ENCODE data around the gene C12orf75.
"Not testable (repeated sequence)": the region's sequence is repeated elsewhere in the genome, so short reads cannot be mapped to it uniquely, and the experiment has no call there.

The C12orf75 gene

DNA sequence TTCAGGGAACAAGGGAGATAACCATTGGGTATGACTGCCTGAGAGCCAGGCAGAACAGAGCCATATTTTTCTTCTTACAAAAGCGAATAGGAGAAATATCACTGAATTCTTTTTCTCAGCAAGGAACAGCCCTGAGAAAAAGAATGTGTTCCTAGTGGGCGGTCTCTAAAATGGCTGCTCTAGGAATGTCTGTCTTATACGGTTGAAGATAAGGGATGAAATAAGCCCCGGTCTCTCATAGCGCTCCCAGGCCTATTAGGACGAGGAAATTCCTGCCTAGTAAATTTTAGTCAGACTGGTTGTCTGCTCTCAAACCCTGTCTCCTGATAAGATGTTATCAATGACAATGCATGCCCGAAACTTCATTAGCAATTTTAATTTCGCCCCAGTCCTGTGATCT is 16.7 kb upstream of the C12orf75 start:
- H3K36me3 ChIP-seq, H3K9ac ChIP-seq, H4K20me1 ChIP-seq, H3K27me3 ChIP-seq, H3K4me1 ChIP-seq, H3K4me3 ChIP-seq, H3K27ac ChIP-seq, H3K4me2 ChIP-seq: not testable (repeated sequence)
- H3K9me3 ChIP-seq: peaks cover 42% of the 10 kb centered on the region

DNA sequence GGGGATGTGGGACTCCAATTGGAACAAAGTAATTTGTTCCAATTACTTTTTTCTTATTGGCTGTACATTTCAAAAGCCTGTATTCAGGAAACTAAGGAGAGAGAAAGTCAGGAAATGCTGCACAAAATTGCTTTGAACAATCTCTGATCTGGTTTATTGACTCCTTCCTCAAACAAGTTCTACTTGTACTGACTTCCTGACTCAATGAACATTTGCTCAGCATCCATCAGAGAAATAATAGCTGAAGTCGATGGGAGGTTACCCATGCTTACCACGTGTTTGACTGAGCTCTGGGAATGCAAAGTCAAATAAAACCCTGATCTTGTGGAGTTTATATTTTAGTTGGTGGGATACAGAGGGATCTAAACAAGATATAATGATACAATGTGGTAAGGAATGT is 15.4 kb upstream of the C12orf75 start:
- no peaks in the 10 kb centered on the region for H3K27me3 ChIP-seq
- H3K4me1 ChIP-seq: no peaks in the 10 kb centered on the region
- H3K27ac ChIP-seq: no peak overlapping the region
- no peak overlapping the region for H3K9ac ChIP-seq
- no peak for TF ChIP-seq Cebpa-rat (IDR thresholded peaks at IDR 0.05)
- no peak overlapping the region for H3K4me2 ChIP-seq
- H3K4me3 ChIP-seq: no peak overlapping the region
- peaks cover 35% of the 10 kb centered on the region for H3K9me3 ChIP-seq
- H3K36me3 ChIP-seq: no peaks in the 10 kb centered on the region
- no peaks in the 10 kb centered on the region for H4K20me1 ChIP-seq

DNA sequence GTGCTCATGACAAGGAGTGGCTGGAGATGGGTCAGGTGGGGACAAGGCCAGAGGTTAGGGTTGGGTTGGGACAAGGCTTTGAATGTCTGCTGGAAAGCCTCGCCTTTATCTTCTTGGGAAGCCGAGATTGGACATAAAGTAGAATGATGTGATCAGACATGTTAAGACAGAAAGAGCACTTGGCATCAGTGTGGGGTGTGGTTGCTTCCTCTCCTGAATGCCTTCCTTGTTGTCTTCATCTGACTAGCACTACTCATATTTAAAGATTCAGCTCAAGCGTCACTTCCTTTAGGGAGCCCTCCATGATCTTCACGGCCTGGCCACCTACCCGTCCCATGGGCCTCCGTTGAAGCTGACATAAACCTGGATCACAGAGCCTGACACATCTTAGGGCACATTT is 14.8 kb upstream of the C12orf75 start:
- no peak for TF ChIP-seq Cebpa-rat (IDR thresholded peaks at IDR 0.05)
- Histone ChIP-seq H3K4me1 (no peaks in the 10 kb centered on the region), H3K36me3 (no peaks in the 10 kb centered on the region), H3K9me3 (peaks cover 34% of the 10 kb centered on the region), H3K9ac (no peak overlapping the region), H4K20me1 (no peaks in the 10 kb centered on the region), H3K4me3 (no peak overlapping the region), H3K4me2 (no peak overlapping the region), H3K27me3 (no peaks in the 10 kb centered on the region), H3K27ac (no peak overlapping the region)

DNA sequence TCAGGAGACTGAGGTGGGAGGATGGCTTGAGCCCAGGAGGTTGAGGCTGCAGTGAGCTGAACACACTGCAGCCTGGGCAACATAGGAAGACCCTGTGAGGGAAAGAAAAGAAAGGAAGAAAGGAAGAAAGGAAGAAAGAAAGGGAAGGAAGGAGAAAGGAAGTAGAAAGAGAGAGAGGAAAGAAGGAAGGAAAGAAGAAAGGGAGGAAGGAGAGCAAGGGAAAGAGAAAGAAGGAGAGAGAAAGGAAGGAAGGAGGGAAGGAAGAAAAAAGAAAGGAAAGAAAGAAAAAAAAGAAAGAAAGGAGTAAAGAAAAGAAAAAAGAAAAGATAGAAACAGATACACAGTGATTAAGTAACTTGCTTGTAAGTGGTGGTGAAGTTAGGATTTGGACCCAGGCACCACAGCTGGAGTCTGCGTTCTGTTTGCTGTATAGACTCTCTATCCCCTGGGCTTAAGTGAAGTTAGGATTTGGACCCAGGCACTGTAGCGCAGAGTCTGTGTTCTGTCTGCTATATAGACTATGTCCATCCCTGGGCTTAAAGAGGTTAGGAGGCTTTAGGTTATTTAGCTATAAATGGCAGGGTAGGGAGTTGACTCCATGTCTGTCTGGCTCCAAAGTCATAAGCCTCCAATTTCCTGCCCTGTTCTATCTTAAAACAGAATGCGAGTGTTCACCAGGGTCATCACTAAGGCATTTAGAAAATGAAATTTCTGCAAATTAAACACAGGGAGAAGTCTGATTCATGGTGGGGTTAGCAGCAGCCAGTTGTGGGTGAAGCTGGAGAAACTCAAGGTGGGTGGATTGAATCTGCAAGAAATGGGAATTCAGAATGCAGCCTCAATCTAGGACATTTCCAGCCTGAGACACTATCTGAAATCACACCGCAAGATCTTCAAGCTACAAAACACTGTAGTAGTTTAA is 13.3 kb upstream of the C12orf75 start:
- Histone ChIP-seq H3K4me1 (no peaks in the 10 kb centered on the region), H3K36me3 (no peaks in the 10 kb centered on the region), H3K4me2 (no peak overlapping the region), H4K20me1 (no peaks in the 10 kb centered on the region), H3K9ac (no peak overlapping the region), H3K27ac (no peak overlapping the region), H3K27me3 (no peaks in the 10 kb centered on the region), H3K9me3 (peaks cover 31% of the 10 kb centered on the region), H3K4me3 (no peak overlapping the region)
- no peak for TF ChIP-seq Cebpa-rat (IDR thresholded peaks at IDR 0.05)

DNA sequence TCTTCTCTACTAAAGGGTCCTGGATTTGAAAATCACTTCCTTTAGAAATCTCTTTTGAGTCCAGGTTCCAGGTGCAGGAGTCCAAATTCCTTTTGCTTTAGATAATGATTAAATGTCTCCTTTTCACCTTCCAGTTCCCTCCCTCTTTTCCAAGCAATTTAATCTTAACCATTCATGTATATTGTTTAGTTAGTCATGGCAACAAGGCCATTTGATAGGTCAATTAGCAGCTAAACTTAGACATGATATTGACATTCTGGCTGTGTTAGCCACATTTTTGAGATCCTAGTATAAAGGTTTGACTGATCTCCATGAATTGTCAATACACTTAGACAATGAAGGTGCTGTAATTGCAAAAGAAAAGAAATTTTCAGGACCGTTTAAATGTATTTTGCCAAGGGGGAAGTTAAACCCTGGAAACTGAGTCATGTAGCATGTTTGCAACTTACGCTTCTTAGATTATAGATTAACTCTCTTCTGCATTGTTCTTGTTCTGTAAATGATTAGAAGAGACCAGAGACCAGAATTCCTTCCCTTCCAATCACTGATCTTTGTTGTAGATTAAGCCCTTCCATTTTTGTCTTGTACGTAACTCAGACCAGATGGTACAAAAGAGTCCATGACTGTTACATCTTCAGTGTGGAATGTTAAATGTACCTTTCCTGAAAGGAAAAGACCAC is 12.4 kb upstream of the C12orf75 start:
- Histone ChIP-seq H3K4me2 (no peak overlapping the region), H3K9ac (no peak overlapping the region), H3K4me1 (no peaks in the 10 kb centered on the region), H3K4me3 (no peak overlapping the region), H3K27me3 (no peaks in the 10 kb centered on the region), H3K9me3 (peaks cover 23% of the 10 kb centered on the region), H4K20me1 (no peaks in the 10 kb centered on the region), H3K36me3 (no peaks in the 10 kb centered on the region), H3K27ac (no peak overlapping the region)
- no peak for TF ChIP-seq Cebpa-rat (IDR thresholded peaks at IDR 0.05)

DNA sequence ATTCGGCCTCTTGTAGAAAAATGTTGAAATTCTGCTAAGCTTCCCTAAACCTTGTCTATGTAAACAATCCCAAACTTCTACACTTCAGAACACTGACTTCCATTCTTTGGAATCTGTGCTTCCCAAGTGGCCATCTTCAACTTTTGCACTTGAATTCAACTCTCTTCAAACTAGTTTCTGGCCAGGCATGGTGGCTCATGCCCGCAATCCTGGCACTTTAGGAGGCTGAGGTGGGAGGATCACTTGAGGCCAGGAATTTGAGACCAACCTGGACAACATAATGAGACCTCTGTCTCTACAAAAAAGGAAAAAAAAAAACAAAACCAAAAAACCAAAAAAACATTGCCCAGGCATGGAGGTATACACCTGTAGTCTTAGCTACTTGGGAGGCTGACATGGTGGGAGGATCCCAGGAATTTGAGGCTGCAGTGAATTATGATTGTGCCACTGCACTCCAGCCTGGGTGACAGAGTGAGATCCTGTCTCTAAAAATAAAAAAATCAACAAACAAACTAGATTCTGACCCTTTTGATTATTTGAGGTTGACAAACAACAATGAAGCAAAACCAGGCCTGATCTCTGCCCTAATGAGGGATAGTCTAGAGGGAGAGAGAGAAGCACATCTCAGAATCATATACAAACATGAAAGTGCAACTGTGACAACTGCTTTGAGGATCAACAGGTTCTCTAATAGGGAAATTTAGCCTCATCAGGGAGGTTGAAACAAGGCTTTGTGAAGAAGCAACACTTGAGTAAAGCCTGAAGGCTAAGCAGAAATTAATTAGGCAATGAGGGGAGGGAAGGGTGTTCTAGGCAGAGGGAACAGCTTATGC is 11.6 kb upstream of the C12orf75 start:
- no peak overlapping the region for H3K4me3 ChIP-seq
- no peak overlapping the region for H3K9ac ChIP-seq
- no peak overlapping the region for H3K4me2 ChIP-seq
- no peaks in the 10 kb centered on the region for H3K4me1 ChIP-seq
- H3K36me3 ChIP-seq: no peaks in the 10 kb centered on the region
- H4K20me1 ChIP-seq: no peaks in the 10 kb centered on the region
- TF ChIP-seq Cebpa-rat (IDR thresholded peaks at IDR 0.05): no peak
- no peaks in the 10 kb centered on the region for H3K27me3 ChIP-seq
- H3K9me3 ChIP-seq: peaks cover 18% of the 10 kb centered on the region
- no peak overlapping the region for H3K27ac ChIP-seq

DNA sequence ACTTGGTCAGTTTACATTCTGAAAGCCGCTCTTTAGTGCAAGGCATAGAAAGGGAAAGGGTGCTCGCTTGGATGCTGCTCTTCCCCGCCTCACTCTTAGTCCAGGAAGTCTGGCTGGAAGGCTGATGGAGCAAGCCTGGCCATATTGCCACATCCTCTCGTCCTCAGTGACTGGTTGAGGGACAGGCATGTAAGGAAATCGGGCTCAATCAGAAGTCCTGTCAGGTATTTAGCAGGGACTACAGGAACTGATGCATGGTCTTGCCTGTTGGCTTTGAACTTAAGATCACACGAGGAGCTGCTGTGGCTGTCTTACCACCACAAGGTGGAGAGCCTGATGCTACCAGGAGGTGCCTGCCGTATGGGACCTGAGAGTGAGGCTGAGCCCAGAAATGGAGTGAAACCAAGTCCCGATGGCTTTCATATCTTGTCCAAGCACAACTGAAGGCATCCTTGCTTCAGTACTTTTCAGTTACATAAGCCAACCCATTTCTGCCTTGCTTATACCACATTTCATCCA is 10.7 kb upstream of the C12orf75 start:
- H3K27me3 ChIP-seq: no peaks in the 10 kb centered on the region
- no peak for TF ChIP-seq Cebpa-rat (IDR thresholded peaks at IDR 0.05)

DNA sequence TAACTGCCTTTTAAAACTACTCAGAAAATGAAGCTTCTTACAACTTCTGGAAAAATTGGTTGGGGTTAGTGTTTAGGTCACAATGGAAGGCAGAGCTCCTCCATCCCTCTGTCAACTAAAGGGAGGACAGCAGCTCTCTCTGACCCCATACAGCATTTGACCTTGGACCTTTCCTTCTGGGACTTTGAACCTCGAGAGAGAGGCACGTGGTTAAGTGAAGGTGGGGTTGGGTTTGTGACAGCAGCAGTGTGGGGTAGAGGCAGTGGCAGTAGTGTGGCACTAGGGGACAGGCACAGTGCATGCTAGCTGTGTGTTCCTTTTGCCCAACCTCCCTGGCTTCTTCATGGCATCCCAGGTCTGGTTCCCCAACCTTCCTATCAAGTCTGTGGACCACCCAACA is 9.4 kb upstream of the C12orf75 start:
- Histone ChIP-seq H3K4me2 (no peak overlapping the region), H3K9me3 (no peaks in the 10 kb centered on the region), H3K27me3 (no peaks in the 10 kb centered on the region), H3K36me3 (no peaks in the 10 kb centered on the region), H3K4me3 (no peak overlapping the region), H4K20me1 (no peaks in the 10 kb centered on the region), H3K9ac (no peak overlapping the region), H3K27ac (no peak overlapping the region), H3K4me1 (peaks cover under 1% of the 10 kb centered on the region; the same call in 1 of the 2 replicates)
- no peak for TF ChIP-seq Cebpa-rat (IDR thresholded peaks at IDR 0.05)

More for the DNA sequence above, 10.7 kb upstream of the C12orf75 start:
- no peak overlapping the region for H3K27ac ChIP-seq
- H3K4me1 ChIP-seq: no peaks in the 10 kb centered on the region
- peaks cover 10% of the 10 kb centered on the region for H3K9me3 ChIP-seq
- no peak overlapping the region for H3K4me2 ChIP-seq
- H3K36me3 ChIP-seq: no peaks in the 10 kb centered on the region
- no peaks in the 10 kb centered on the region for H4K20me1 ChIP-seq
- no peak overlapping the region for H3K9ac ChIP-seq
- no peak overlapping the region for H3K4me3 ChIP-seq

DNA sequence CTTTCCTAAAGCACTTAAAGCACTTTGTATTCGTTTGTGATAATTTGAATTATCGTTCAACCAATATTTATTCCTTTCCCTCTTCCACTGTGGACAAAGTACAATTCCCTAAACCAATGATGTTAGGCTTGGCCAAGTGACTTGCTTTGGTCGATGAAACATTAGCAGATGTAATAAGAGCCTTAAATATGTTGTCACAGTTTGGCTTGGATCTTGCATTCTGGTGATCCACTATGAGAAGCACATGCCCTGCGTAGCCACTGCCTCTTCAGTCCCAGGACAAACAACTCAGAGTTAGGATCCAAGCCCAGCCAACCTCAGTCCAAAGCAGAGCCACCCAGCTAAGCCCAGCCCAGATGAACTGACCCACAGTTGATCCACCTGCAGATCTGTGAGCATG is 8.4 kb upstream of the C12orf75 start:
- Histone ChIP-seq H3K27ac (no peak overlapping the region), H3K4me2 (no peak overlapping the region), H3K27me3 (no peaks in the 10 kb centered on the region), H3K4me1 (peaks cover 10% of the 10 kb centered on the region), H4K20me1 (no peaks in the 10 kb centered on the region), H3K9ac (no peak overlapping the region), H3K9me3 (no peaks in the 10 kb centered on the region), H3K4me3 (no peak overlapping the region), H3K36me3 (no peaks in the 10 kb centered on the region)
- TF ChIP-seq Cebpa-rat (IDR thresholded peaks at IDR 0.05): no peak
